B cell (primary cell): ENCODE results near the gene TP53TG5. TPM values are rescaled to one million over a fixed set of nuclear protein-coding genes. Genes with fewer than 3 reads are reported as not detected.

Experiments used
- ATAC-seq: fragments of 200-7000 bp; cut with Tn5 transposase; one replicate; pipeline ENCODE4 v1.10.0; 2021; ENCODE audit warnings: low read depth, mild to moderate bottlenecking, moderate number of reproducible peaks, moderate library complexity
- CTCF ChIA-PET: fragments of 350-600 bp; sonication (Branson Sonifier 250); formaldehyde crosslinking; loops from one replicate; lab custom pipeline; 2021; ENCODE audit warnings: antibody characterized with exemption, inconsistent platforms; lab: Charles Lee
- POLR2A ChIA-PET: fragments of 350-600 bp; sonication (Branson Sonifier 250); formaldehyde crosslinking; loops from one replicate; lab custom pipeline; 2021; ENCODE audit warnings: antibody characterized with exemption; lab: Charles Lee
- DNase-seq: peaks from one replicate; pipeline ENCODE4 v3.0.0; 2013
- H2AFZ ChIP-seq: 2 replicates; pipeline ENCODE4 v1.6.1; 2012; ENCODE audit warnings: mild to moderate bottlenecking, low read depth, low read length; ENCODE audit not compliant: insufficient read depth, poor library complexity, severe bottlenecking
- H3K27ac ChIP-seq, 2 donors: 1 replicate in 1 of 2; 2 replicates in 1 of 2; pipeline ENCODE4 v1.5.1; 2012 to 2013; ENCODE audit warnings: low read length in 2 of 2, mild to moderate bottlenecking in 2 of 2, moderate library complexity in 1 of 2
- H3K27me3 ChIP-seq, 4 experiments: fragments of 200-600 bp in 1 of 4; sonication (generic) in 1 of 4; replicated peaks in 1 of 4; 1 replicate in 2 of 4; 2 replicates in 2 of 4; pipeline versions ENCODE4 v1.6.1 to v1.7.0; 2013 to 2016; ENCODE audit warnings: low read length in 3 of 4, mild to moderate bottlenecking in 2 of 4, mixed read lengths in 1 of 4, moderate library complexity in 1 of 4; ENCODE audit not compliant: insufficient read depth in 4 of 4, control insufficient read depth in 3 of 4; ENCODE audit errors: control extremely low read depth in 1 of 4
- H3K36me3 ChIP-seq, 2 experiments: replicated peaks in 1 of 2; 1 replicate in 1 of 2; 2 replicates in 1 of 2; pipeline versions ENCODE4 v1.6.1 to v1.7.1; 2013; ENCODE audit warnings: low read length in 1 of 2; ENCODE audit not compliant: insufficient read depth in 2 of 2, control insufficient read depth in 1 of 2; ENCODE audit errors: control extremely low read depth in 1 of 2, extremely low read depth in 1 of 2
- H3K4me1 ChIP-seq, 2 donors: fragments of 200-600 bp in 1 of 2; sonication (generic) in 1 of 2; 1 replicate in 1 of 2; 2 replicates in 1 of 2; pipeline versions ENCODE4 v1.5.1 to v1.6.1; 2013 to 2017; ENCODE audit warnings: low read length in 2 of 2; ENCODE audit not compliant: control insufficient read depth in 2 of 2, insufficient read depth in 2 of 2
- H3K4me2 ChIP-seq: replicated peaks from 2 replicates; pipeline ENCODE3; 2012; ENCODE audit warnings: mild to moderate bottlenecking, low read depth, low read length; ENCODE audit not compliant: poor library complexity, severe bottlenecking
- H3K4me3 ChIP-seq, 5 experiments: fragments of 200-600 bp in 1 of 5; sonication (generic) in 1 of 5; 1 replicate in 3 of 5; 2 replicates in 2 of 5; pipeline versions ENCODE4 v1.5.1 to v1.7.0; 2011 to 2016; ENCODE audit warnings: low read length in 4 of 5, mild to moderate bottlenecking in 4 of 5, low read depth in 2 of 5, control low read depth in 1 of 5, moderate library complexity in 1 of 5; ENCODE audit not compliant: insufficient read depth in 1 of 5; ENCODE audit errors: control extremely low read depth in 1 of 5, extremely low read depth in 1 of 5
- H3K79me2 ChIP-seq: fragments of 200-600 bp; sonication (generic); one replicate; pipeline ENCODE4 v1.6.0; 2016; ENCODE audit warnings: low read length; ENCODE audit not compliant: control insufficient read depth, insufficient read depth
- H3K9ac ChIP-seq: fragments of 200-600 bp; sonication (generic); 2 replicates; pipeline ENCODE4 v1.6.1; 2017; ENCODE audit warnings: mild to moderate bottlenecking, low read length, moderate library complexity
- H3K9me3 ChIP-seq, 3 donors: one replicate each; pipeline versions ENCODE4 v1.6.1 to v1.7.1; 2013; ENCODE audit warnings: low read length in 2 of 3; ENCODE audit not compliant: control insufficient read depth in 2 of 3, insufficient read depth in 1 of 3; ENCODE audit errors: control extremely low read depth in 1 of 3
- H4K20me1 ChIP-seq: 2 replicates; pipeline ENCODE4 v1.6.0; 2012; ENCODE audit warnings: mild to moderate bottlenecking, low read length; ENCODE audit not compliant: insufficient read depth, control insufficient read depth, poor library complexity, severe bottlenecking
- H3K27ac Mint-ChIP-seq: one replicate; pipeline ENCODE4 v1.8.0; 2021; ENCODE audit warnings: mixed read lengths
- H3K27me3 Mint-ChIP-seq: one replicate; pipeline ENCODE4 v1.8.0; 2021; ENCODE audit warnings: mixed read lengths
- H3K4me1 Mint-ChIP-seq: one replicate; pipeline ENCODE4 v1.8.0; 2021; ENCODE audit warnings: mixed read lengths
- H3K4me3 Mint-ChIP-seq: one replicate; pipeline ENCODE4 v1.8.0; 2021; ENCODE audit warnings: mixed read lengths
- H3K9me3 Mint-ChIP-seq: one replicate; pipeline ENCODE4 v1.8.0; 2022; ENCODE audit warnings: mixed read lengths; ENCODE audit not compliant: insufficient read depth
- EZH2 ChIP-seq: IDR thresholded peaks from 2 replicates; pipeline ENCODE4 v1.6.1; 2012; ENCODE audit warnings: borderline replicate concordance, low read depth, mild to moderate bottlenecking, moderate library complexity, low read length; ENCODE audit not compliant: insufficient read depth, poor library complexity, severe bottlenecking
- WGBS: methylation state at CpG from one replicate; pipeline ENCODE4 v1.1.5; 2013; ENCODE audit warnings: missing lambda C conversion rate; ENCODE audit not compliant: insufficient coverage; 5-methylcytosine and 5-hydroxymethylcytosine counted together
- intact Hi-C: fragments of 100-400 bp; cut with micrococcal nuclease; formaldehyde crosslinking; loops from one replicate; pipeline ENCODE4 v1.10.0; 2022
- polyA plus RNA-seq: library from polyadenylated mRNA; depleted of rRNA; stranded (reverse); fragments of >200 nt; gene quantifications from 2 replicates; pipeline ENCODE4 v1.2.3, GENCODE V29; 2012
- total RNA-seq, 2 donors: library from RNA; stranded (reverse); fragments of 120-200 nt in 1 of 2; gene quantifications; 1 replicate in 1 of 2; 2 replicates in 1 of 2; pipeline versions ENCODE4 v1.2.3 to v1.2.4, GENCODE V29; 2013 to 2022
- TF ChIP-seq, protein P1 (sequence below): fragments of 200-600 bp; IDR thresholded peaks from one replicate; pipeline ENCODE4 v1.8.0; 2022; ENCODE audit warnings: antibody characterized with exemption, mild to moderate bottlenecking

The TP53TG5 gene
- total and polyA plus RNA-seq, 2 donors (not counting 1 experiment from before 2014, with no cell fraction given), result not detected

DNA sequence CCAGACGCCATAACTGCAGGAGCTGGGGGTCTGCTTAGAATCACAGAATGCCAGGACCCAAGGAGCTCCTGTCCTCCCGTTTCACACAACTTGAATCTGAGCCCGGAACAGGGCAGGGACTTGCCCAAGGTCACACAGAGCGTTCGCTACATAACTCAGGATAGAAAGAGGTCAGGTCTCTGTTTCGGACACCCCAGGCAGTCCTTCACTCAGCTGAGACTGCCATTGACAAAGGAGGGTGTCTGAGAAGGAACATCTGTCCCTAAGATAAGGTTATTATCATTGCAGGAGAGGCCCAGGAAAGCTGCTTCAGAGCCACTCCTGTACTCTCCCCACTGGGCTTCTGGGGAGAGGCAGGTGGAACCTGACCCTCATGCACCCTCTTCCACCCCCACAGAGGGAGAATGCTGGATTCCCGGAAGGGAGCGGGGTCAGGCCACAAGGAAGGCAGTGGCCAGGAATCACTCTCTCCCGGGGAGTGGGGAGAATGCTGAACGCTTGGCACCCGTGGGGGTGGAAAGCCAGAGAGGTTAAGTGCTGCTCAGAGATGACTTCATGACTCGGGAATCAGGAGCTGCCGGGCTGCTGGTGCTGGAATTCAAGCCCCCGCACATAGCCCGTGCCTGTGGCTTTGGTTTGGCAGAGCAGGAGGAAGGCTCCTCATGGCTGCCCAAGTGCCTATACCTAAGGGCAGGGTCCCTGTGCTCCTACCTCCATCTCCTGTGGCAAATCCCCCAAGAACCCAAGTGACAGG lies 40.6 kb downstream of the TP53TG5 start:
- H3K4me1 ChIP-seq, result no peaks in the 10 kb centered on the region
- peaks cover 0 to 6% (median 0%) of the 10 kb centered on the region in 4 experiments for H3K27me3 ChIP-seq
- H3K9me3 Mint-ChIP-seq, result no peaks in the 10 kb centered on the region
- H3K4me2 ChIP-seq, result no peak overlapping the region
- H3K4me3 ChIP-seq, result no peak overlapping the region
- H3K36me3 ChIP-seq, result no peaks in the 10 kb centered on the region
- no peaks in the 10 kb centered on the region for H4K20me1 ChIP-seq
- DNase-seq (no peak), ATAC-seq (no peak)
- TF ChIP-seq, protein P1, sequence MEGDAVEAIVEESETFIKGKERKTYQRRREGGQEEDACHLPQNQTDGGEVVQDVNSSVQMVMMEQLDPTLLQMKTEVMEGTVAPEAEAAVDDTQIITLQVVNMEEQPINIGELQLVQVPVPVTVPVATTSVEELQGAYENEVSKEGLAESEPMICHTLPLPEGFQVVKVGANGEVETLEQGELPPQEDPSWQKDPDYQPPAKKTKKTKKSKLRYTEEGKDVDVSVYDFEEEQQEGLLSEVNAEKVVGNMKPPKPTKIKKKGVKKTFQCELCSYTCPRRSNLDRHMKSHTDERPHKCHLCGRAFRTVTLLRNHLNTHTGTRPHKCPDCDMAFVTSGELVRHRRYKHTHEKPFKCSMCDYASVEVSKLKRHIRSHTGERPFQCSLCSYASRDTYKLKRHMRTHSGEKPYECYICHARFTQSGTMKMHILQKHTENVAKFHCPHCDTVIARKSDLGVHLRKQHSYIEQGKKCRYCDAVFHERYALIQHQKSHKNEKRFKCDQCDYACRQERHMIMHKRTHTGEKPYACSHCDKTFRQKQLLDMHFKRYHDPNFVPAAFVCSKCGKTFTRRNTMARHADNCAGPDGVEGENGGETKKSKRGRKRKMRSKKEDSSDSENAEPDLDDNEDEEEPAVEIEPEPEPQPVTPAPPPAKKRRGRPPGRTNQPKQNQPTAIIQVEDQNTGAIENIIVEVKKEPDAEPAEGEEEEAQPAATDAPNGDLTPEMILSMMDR, result no peak
- TF ChIP-seq EZH2, result no peak
- H3K4me3 Mint-ChIP-seq, result no peak overlapping the region
- peaks cover 7% of the 10 kb centered on the region for H3K27me3 Mint-ChIP-seq
- CTCF ChIA-PET, result interaction anchor here (1.1 to 1.5 kb wide), 2 partner anchors 36 to 99 kb away, joined by 3 read pairs; no protein-coding TSS in a partner anchor
- no peak overlapping the region for H2AFZ ChIP-seq
- H3K9me3 ChIP-seq, result no peaks in the 10 kb centered on the region
- POLR2A ChIA-PET, result no interaction called here
- no peak overlapping the region for H3K27ac Mint-ChIP-seq
- no peak overlapping the region for H3K27ac ChIP-seq
- 97% methylated on average over 15 of the region's 15 CpGs for WGBS
- H3K9ac ChIP-seq, result no peak overlapping the region
- H3K4me1 Mint-ChIP-seq, result no peaks in the 10 kb centered on the region
- intact Hi-C loops, result no loop called here
- H3K79me2 ChIP-seq, result no peaks in the 10 kb centered on the region
